Measurements from ENCODE around the gene RNF112. TPM values are rescaled to one million over a fixed set of nuclear protein-coding genes. Genes with fewer than 3 reads are reported as not detected.
A peak's percentile ranks its signal among the peaks of the same experiment; 100 is the strongest.

The RNF112 gene
- total RNA-seq, 1 experiment from 2014 or later = 0.81 TPM

DNA sequence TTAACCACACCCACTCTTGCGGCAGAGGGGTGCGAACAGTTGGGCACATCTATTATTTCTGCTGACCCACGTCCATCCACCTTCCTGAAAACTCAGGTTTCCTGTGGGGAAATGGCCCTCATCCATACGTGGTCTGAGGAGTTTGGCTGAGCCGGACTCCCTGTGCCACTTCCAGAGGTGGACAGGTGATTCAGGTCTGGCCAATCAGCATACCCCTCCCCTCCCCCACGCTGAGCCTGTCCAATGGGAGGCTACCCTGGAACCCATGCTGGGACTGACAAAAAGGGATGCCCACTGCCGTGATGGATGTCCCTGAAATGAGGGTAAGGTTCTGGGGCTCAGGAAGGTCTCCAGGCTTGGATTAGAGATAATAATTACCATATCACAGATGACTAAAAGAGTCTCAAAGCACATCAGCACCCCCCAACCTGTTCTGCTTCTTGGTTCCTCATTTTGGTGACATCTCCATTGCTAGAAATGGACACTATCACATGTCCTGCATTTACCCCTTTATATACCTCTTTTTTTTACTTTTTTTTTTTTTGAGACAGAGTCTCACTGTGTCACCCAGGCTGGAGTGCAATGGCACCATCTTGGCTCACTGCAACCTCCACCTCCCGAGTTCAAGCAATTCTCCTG, 38.0 kb upstream of the RNF112 start:
- no peak overlapping the region for H2BK12ac ChIP-seq (ENCODE audit: insufficient read length, low read depth, low read length)
- H2BK120ac ChIP-seq (ENCODE audit: low read depth, low read length, poor library complexity, severe bottlenecking) = no peak overlapping the region
- no peak overlapping the region for H3K23ac ChIP-seq (ENCODE audit: insufficient read length, low read depth, low read length)
- H3K4ac ChIP-seq (ENCODE audit: low read depth, low read length) = no peak overlapping the region
- no peak overlapping the region for H2AFZ ChIP-seq (ENCODE audit: low read length)
- no peak overlapping the region for H2BK5ac ChIP-seq (ENCODE audit: insufficient read length, low read length)
- no peak overlapping the region for H3K27ac ChIP-seq (ENCODE audit: insufficient read length, low read depth, low read length)
- no peak overlapping the region for H3T11ph ChIP-seq (ENCODE audit: low read length)
- no peak overlapping the region for H2AK5ac ChIP-seq (ENCODE audit: insufficient read length, low read length)
- no peaks in the 10 kb centered on the region for H4K20me1 ChIP-seq (ENCODE audit: control insufficient read depth, insufficient read depth, insufficient read length)
- H3K9ac ChIP-seq (ENCODE audit: extremely low read depth, insufficient read length, low read length) = no peak overlapping the region
- H3K18ac ChIP-seq (ENCODE audit: insufficient read length, low read depth, low read length) = no peak overlapping the region
- peaks cover 2% of the 10 kb centered on the region; the same call in 1 of the 2 replicates for H3K4me1 ChIP-seq (ENCODE audit: insufficient read depth, low read length)
- peak; percentile 42 for DNase-seq
- H2BK20ac ChIP-seq (ENCODE audit: low read depth, low read length, poor library complexity, severe bottlenecking) = no peak overlapping the region
- Mint-ChIP-seq H3K27ac (no peak overlapping the region; a peak in 1 of 7 replicates), H3K4me3 (no peak overlapping the region), H3K27me3 (ENCODE audit: low read depth) (no peaks in the 10 kb centered on the region), H3K36me3 (ENCODE audit: insufficient read depth in 1 of 3, low read depth in 3 of 3) (peaks cover 0 to 9% (median 6%) of the 10 kb centered on the region in 3 experiments; a peak in 2 of 7 replicates), H3K9me3 (no peaks in the 10 kb centered on the region), H3K4me1 (peaks cover 4 to 20% of the 10 kb centered on the region in 2 experiments)
- no peak overlapping the region for H4K8ac ChIP-seq (replicated peaks; ENCODE audit: insufficient read length, low read depth, low read length)
- WGBS (ENCODE audit: extremely low coverage, insufficient read length, low lambda C conversion rate) = no CpG with 5 or more reads among the region's 8 CpGs
- no peak overlapping the region for H3K4me2 ChIP-seq (ENCODE audit: insufficient read depth, insufficient read length, low read length)
- no peak overlapping the region for H3K14ac ChIP-seq (ENCODE audit: insufficient read depth, low read length)
- H3K79me1 ChIP-seq (ENCODE audit: insufficient read depth, low read depth, low read length, poor library complexity, severe bottlenecking) = no peaks in the 10 kb centered on the region
- H4K5ac ChIP-seq (ENCODE audit: insufficient read length, low read depth, low read length) = no peak overlapping the region
- no peaks in the 10 kb centered on the region for H3K27me3 ChIP-seq (ENCODE audit: insufficient read depth, low read length)
- H4K91ac ChIP-seq (ENCODE audit: insufficient read length, low read depth, low read length) = no peak overlapping the region
- H3K79me2 ChIP-seq (ENCODE audit: insufficient read depth, low read length) = no peaks in the 10 kb centered on the region
- H2BK15ac ChIP-seq (ENCODE audit: low read depth, low read length) = no peak overlapping the region
- H3K9me3 ChIP-seq (ENCODE audit: control insufficient read depth, low read depth, low read length) = no peaks in the 10 kb centered on the region
- TF ChIP-seq, protein P1, sequence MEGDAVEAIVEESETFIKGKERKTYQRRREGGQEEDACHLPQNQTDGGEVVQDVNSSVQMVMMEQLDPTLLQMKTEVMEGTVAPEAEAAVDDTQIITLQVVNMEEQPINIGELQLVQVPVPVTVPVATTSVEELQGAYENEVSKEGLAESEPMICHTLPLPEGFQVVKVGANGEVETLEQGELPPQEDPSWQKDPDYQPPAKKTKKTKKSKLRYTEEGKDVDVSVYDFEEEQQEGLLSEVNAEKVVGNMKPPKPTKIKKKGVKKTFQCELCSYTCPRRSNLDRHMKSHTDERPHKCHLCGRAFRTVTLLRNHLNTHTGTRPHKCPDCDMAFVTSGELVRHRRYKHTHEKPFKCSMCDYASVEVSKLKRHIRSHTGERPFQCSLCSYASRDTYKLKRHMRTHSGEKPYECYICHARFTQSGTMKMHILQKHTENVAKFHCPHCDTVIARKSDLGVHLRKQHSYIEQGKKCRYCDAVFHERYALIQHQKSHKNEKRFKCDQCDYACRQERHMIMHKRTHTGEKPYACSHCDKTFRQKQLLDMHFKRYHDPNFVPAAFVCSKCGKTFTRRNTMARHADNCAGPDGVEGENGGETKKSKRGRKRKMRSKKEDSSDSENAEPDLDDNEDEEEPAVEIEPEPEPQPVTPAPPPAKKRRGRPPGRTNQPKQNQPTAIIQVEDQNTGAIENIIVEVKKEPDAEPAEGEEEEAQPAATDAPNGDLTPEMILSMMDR (conservative IDR thresholded peaks at IDR 0.05) = no peak
- no peak overlapping the region for H3K56ac ChIP-seq (ENCODE audit: insufficient read length, low read depth, low read length)
- H3K23me2 ChIP-seq (ENCODE audit: insufficient read length, low read depth, low read length, poor library complexity, severe bottlenecking) = no peaks in the 10 kb centered on the region

Data from H9 (cell line).